ENCODE measurements around the gene CDKN1C.

CDKN1C gene

GRCh38 chr11:2904153-2905052 lies 18.8 kb upstream of the CDKN1C start:
- DNase-seq, result no peak

- DNase-seq, result no peak
Measured at GRCh38 chr11:2903672-2904011, 18.1 kb upstream of the CDKN1C start.

- DNase-seq, result no peak
Measured at GRCh38 chr11:2902784-2903671, 17.5 kb upstream of the CDKN1C start.

DNA sequence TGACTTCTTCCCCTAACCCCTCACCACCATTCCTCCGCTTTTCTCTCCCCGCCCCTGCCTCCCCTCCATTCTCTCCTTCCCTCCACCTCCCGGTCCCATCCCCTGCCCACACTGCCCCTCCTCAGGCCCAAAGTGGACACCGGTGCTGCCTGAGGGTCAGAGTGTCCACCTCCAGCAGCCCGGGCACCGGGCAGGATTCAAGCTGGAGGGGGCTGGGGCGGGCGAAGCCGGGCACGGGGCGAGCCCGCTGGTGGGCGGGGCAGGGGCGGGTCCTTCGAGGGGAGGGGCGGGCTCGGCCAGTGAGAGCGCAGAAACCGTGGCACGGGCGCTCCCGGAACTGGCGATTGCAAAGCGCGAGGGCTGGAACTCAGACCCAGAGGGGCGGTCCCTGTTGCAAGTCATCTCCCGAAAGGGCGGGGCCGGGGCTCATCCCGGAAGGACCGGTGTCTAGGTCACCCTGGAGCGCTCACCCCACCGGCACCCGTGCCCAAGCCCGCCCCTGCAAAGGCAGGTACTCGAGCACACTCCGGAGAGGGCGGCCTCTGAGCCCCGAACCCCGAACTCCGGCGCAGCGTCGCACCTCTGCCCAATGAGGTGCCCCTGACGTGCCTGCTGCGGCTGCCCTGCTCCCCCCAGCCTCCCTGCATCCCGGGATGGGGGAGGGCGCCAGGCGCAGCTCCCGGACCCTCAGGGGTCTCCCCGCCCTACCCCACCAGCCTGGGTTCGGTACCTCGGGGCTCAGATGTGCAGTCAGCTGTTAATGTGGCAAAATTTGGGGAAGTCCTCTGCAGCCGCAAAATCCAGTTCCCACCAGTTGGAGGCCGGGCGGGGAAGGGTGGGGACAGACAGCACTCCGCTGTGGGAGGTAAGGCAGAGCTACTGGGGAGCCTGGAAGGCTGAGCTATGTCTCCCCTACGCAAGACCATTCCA lies 16.5 kb upstream of the CDKN1C start:
- peak; percentile 21 for DNase-seq

GRCh38 chr11:2901196-2901796 lies 15.7 kb upstream of the CDKN1C start:
- no peak for DNase-seq

DNA sequence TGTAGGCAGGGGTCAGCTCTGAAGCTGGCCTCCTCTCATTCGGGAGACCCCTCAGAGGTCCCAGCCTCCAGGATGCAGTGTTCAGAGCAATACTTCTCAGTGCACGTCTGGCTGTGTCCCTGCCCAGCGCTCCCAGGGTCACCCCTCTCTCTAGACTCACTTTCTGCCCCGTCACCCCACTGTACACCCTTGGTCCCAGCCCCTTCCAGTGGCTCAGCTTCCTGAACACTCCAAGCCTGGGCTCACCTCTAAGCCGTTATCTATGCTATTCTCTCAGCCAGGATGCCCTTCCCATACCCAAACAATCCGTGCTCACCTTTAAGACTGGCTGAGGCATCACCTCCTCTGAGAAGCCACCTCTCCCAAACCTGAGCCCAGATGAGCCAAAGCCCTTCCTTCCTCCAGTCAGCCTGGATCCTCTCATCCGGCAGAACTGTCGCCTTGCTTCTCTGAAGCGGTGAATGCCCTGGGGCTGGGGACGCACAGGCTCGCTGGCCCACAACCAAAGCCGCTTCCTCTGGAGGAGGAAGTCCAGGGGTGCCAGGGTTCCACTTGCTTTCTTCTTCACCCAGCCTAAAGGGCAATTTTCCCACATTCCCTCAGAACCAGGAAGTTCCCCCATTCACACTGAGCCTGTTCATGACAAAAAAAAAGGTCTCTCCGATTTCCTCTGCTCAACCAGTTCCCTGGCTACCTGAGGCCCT lies 13.7 kb upstream of the CDKN1C start:
- DNase-seq, result no peak

DNA sequence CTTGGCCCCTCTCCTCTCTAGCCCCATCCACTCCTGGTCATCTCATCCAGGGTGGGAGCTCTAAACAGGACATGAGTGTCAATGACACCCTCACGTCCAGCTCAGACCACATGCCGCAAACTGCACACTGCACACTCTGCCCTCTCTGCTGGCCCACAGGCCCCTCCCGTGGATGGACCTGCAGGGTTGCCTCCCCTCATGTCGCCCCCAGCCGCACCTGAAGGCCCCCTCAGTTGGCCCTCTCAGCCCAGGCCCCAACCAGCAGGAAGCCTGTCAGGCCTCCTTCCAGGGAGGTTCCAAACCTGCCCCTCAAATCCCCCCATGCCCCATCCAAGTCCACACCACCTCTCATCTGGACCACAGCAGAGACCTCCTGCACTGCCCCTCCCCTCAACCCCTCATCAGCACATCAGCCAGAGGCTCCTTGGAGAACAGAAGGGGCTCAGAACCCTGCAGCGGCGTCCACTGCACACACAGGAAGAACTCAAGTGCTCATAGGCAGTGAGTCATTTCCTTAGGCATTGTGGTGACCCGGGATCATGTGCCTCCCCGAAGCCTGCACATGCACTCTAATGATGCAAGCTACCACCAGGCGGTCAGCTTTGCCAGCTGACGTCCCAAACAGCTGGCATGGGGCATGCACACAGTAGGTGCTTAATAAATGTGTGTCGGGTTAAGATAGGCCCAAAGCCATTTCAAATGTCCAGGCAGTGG lies 12.9 kb upstream of the CDKN1C start:
- DNase-seq, result no peak

DNA sequence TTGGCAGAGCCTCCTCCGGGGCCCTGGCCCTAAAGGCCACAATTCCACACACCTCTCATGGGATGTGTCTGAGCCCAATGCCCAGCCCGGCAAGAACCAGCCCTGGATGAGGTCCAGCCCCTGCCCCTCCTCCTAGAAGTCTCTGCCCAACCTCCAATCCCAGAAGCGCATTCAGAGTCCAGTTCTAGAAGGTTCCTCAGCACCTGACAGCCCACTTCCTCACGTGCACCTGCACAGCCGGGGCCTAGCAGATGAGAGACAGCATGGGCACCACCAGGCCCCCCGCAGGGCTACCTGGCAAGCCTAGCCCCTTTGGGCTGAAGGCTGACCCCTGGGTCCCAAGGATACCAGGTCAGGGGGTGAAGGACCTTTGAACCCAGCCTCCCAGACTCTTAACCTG lies 11.5 kb upstream of the CDKN1C start:
- no peak for DNase-seq

DNA sequence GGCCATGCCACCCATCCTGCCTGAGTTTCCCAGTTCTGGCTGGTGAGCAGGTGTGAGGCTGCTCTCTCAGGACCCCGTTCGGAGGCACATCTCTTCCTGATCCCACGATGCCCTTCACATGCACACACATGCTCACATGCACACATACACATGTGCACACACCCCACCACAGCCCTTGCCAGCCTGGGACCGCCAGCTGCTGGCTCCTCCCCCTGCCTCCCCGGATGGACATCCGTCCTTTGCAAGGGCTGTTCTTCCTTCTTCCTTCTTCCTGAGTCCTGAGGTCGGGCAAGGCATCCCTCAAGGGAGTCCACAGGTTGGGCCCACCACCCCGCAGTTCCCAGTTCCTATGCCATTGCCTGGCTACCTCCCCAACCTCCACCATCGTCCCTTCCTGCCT lies 10.5 kb upstream of the CDKN1C start:
- DNase-seq, result no peak

DNA sequence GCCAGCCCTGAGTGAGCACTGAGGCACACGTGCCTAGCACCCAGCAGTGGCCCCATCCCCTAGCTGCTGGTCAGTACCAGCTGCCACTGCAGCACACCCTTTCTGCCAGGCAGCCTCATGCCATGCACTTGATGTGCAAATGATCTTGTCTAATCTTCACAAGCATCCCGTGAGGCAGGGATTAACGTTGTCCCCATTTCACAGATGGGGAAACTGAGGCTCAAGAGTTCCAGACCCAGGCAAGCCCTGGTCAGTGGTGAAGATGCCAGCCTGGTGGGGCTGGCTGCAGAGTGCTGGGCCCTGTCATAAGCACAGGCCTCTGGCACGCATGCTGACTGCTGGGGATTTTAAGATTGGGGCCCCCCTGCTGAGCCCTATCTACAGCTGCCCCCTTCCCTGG lies 8.4 kb upstream of the CDKN1C start:
- no peak for DNase-seq

GRCh38 chr11:2892967-2893528 lies 7.5 kb upstream of the CDKN1C start:
- no peak for DNase-seq

DNA sequence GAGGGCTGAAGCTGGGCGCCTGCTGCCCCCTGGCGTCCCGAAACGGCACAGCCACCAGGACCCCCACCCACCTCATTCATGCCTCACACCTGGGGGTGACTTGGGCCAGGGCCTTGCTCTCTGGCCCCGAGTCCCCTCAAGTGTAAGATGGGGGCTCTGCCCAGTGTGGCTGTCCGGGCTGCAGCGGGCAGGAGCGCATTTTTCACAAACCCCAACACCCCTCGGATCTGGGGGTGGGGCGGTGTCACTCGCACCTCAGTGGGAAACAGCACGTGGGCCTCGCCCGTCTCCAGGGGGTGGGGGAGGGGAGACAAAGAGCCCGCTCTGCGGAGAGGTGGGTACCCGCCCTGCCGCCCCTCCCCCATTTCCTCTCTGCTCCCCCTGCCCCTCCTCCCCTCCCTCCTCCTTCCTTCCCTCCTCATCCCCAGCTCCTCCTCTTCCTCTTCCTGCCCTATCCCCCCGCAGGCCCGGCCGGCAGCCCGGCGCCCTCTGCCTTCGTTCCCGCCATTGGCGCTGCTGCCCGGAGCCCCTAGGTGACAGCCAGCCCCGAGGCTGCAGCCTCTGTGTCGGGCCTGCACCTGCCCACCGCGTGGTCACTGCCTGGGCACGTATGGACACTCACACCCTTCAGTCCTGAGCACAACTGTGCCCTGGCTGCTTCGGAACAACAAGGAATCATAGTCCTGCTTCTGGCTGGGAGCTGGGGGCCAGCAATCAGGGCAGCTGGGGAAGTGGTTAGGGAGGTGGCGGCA lies 6.8 kb upstream of the CDKN1C start:
- DNase-seq, result peak; percentile 9

GRCh38 chr11:2891326-2892214 lies 6.0 kb upstream of the CDKN1C start:
- no peak for DNase-seq

GRCh38 chr11:2890466-2891294 lies 5.1 kb upstream of the CDKN1C start:
- DNase-seq, result no peak

- no peak for DNase-seq
Measured at GRCh38 chr11:2889362-2890273, 4.0 kb upstream of the CDKN1C start.

DNA sequence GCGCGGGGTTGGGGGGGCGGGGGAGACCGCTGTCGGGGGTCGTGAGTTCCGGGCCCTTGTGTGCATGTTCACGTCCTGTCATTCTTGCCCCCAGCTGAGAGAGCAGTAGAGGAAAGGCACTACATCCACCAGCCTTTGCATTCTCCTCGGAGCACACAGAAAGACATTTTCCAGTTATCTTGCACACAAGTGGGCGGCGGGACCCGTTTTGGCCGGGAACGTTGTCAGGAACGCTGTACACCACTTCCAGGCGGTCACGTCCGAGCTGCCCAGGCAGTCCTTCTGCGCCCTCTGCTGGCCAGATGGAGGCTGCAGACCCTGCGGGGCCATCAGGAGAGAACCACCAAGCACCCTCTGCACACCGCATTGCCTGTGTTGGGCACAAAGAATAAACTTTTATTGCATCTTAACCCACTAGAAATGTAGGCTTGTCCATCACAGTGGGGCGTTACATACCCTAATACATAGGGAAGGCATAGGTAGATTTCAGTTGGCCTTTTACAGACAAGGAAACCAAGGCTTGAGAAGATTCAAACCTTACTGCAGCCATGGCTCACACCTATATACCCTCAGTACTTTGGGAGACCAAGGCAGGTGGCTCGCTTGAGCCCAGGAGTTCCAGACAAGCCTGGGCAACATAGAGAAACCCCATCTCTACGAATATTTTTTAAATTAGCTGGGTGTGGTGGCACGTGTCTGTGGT lies 2.8 kb upstream of the CDKN1C start:
- DNase-seq, result peak; percentile 24
